ENCODE data around the gene TRABD2A. TPM values are rescaled to one million over a fixed set of nuclear protein-coding genes. Genes with fewer than 3 reads are reported as not detected.

TRABD2A gene
- total and polyA plus RNA-seq, 4 donors, result 0.26 to 10.3 (median 0.55) TPM

GRCh38 chr2:84786601-84787000, 94.3 kb downstream of the TRABD2A start:
- Histone ChIP-seq H3K27ac (ENCODE audit: low read depth in 1 of 2, low read length in 2 of 2) (no peak overlapping the region), H3K27me3 (ENCODE audit: control insufficient read depth in 4 of 4, insufficient read depth in 4 of 4, low read length in 3 of 4) (no peaks in the 10 kb centered on the region), H3K9ac (ENCODE audit: low read depth in 1 of 2, low read length in 2 of 2) (no peak overlapping the region), H3K36me3 (ENCODE audit: control insufficient read depth in 4 of 4, insufficient read depth in 3 of 4, low read depth in 1 of 4, low read length in 3 of 4) (peaks cover 0 to 2% (median 0%) of the 10 kb centered on the region in 4 donors), H3K4me3 (ENCODE audit: low read depth in 1 of 3, low read length in 3 of 3) (no peak overlapping the region), H3K9me3 (ENCODE audit: control insufficient read depth in 4 of 4, low read length in 3 of 4) (no peaks in the 10 kb centered on the region), H3K4me1 (ENCODE audit: control insufficient read depth in 4 of 4, insufficient read depth in 4 of 4, low read length in 3 of 4) (no peaks in the 10 kb centered on the region)
- TF ChIP-seq NR2F2 (IDR thresholded peaks at IDR 0.05), result no peak
- no peak for TF ChIP-seq RXRA (IDR thresholded peaks at IDR 0.05)
- TF ChIP-seq RAD21 (IDR thresholded peaks at IDR 0.05), result no peak
- no peak for TF ChIP-seq ZBTB33 (IDR thresholded peaks at IDR 0.05)
- no peak for TF ChIP-seq FOXA1 (IDR thresholded peaks at IDR 0.05)
- no peak for TF ChIP-seq TAF1 (conservative IDR thresholded peaks at IDR 0.05)
- TF ChIP-seq SP1 (IDR thresholded peaks at IDR 0.05), result no peak
- TF ChIP-seq JUND (IDR thresholded peaks at IDR 0.05), result no peak
- no peak for DNase-seq (ENCODE audit: low spot score)

GRCh38 chr2:84785950-84786349, 94.9 kb downstream of the TRABD2A start:
- Histone ChIP-seq H3K36me3 (ENCODE audit: control insufficient read depth in 4 of 4, insufficient read depth in 3 of 4, low read depth in 1 of 4, low read length in 3 of 4) (peaks cover 0 to 2% (median 0%) of the 10 kb centered on the region in 4 donors), H3K4me1 (ENCODE audit: control insufficient read depth in 4 of 4, insufficient read depth in 4 of 4, low read length in 3 of 4) (no peaks in the 10 kb centered on the region), H3K9me3 (ENCODE audit: control insufficient read depth in 4 of 4, low read length in 3 of 4) (no peaks in the 10 kb centered on the region), H3K9ac (ENCODE audit: low read depth in 1 of 2, low read length in 2 of 2) (no peak overlapping the region), H3K27ac (ENCODE audit: low read depth in 1 of 2, low read length in 2 of 2) (no peak overlapping the region), H3K4me3 (ENCODE audit: low read depth in 1 of 3, low read length in 3 of 3) (no peak overlapping the region), H3K27me3 (ENCODE audit: control insufficient read depth in 4 of 4, insufficient read depth in 4 of 4, low read length in 3 of 4) (no peaks in the 10 kb centered on the region)
- WGBS, result 89% methylated on average over 4 of the region's 4 CpGs
- no peak for DNase-seq (ENCODE audit: low spot score)
- TF ChIP-seq NR2F2 (IDR thresholded peaks at IDR 0.05) (no peak), ZBTB33 (IDR thresholded peaks at IDR 0.05) (no peak), EGR1 (IDR thresholded peaks at IDR 0.05; ENCODE audit: low read depth in 2 of 2) (no peak), TAF1 (conservative IDR thresholded peaks at IDR 0.05) (no peak), YY1 (IDR thresholded peaks at IDR 0.05) (no peak), FOXA1 (IDR thresholded peaks at IDR 0.05) (no peak), REST (IDR thresholded peaks at IDR 0.05) (no peak), SP1 (IDR thresholded peaks at IDR 0.05) (no peak), MAX (IDR thresholded peaks at IDR 0.05) (no peak), FOXA2 (IDR thresholded peaks at IDR 0.05) (no peak), RXRA (IDR thresholded peaks at IDR 0.05) (no peak), HNF4G (IDR thresholded peaks at IDR 0.05) (no peak), ATF3 (IDR thresholded peaks at IDR 0.05) (no peak), GABPA (IDR thresholded peaks at IDR 0.05 in 1 of 2, conservative IDR thresholded peaks at IDR 0.05 in 1 of 2) (no peak), CTCF (IDR thresholded peaks at IDR 0.05; ENCODE audit: low read depth, low read length, missing input control) (no peak), JUND (IDR thresholded peaks at IDR 0.05) (no peak)

All from liver (tissue), 9 donors.